ENCODE measurements around the gene CUX1. TPM values are rescaled to one million over a fixed set of nuclear protein-coding genes. Genes with fewer than 3 reads are reported as not detected.
A peak's percentile ranks its signal among the peaks of the same experiment; 100 is the strongest.

The CUX1 gene
- total RNA-seq, 1 experiment from 2014 or later: 47.6 TPM

GRCh38 chr7:101882005-101882421 lies 64.6 kb downstream of the CUX1 start:
- BruUV-seq (replicated peaks): no TSS peak
- peaks cover 4% of the 10 kb centered on the region for H3K36me3 Mint-ChIP-seq (ENCODE audit: insufficient read depth, unreplicated experiment)
- no peaks in the 10 kb centered on the region for H3K9me3 Mint-ChIP-seq (ENCODE audit: unreplicated experiment)
- peak overlapping the region; percentile 41 for H3K4me3 Mint-ChIP-seq (ENCODE audit: unreplicated experiment)
- H3K4me1 Mint-ChIP-seq (ENCODE audit: insufficient read depth, unreplicated experiment): peaks cover 26% of the 10 kb centered on the region
- POLR2A ChIA-PET: interaction anchor here (0.6 to 3.5 kb wide), 14 partner anchors 12 to 342 kb away, joined by 3 to 18 read pairs (median 7); no protein-coding TSS in a partner anchor
- CTCF ChIA-PET: interaction anchor here (0.6 to 1.3 kb wide), 4 partner anchors 182 to 270 kb away, joined by 4 to 7 read pairs (median 4); no protein-coding TSS in a partner anchor
- TF ChIP-seq, protein P1, sequence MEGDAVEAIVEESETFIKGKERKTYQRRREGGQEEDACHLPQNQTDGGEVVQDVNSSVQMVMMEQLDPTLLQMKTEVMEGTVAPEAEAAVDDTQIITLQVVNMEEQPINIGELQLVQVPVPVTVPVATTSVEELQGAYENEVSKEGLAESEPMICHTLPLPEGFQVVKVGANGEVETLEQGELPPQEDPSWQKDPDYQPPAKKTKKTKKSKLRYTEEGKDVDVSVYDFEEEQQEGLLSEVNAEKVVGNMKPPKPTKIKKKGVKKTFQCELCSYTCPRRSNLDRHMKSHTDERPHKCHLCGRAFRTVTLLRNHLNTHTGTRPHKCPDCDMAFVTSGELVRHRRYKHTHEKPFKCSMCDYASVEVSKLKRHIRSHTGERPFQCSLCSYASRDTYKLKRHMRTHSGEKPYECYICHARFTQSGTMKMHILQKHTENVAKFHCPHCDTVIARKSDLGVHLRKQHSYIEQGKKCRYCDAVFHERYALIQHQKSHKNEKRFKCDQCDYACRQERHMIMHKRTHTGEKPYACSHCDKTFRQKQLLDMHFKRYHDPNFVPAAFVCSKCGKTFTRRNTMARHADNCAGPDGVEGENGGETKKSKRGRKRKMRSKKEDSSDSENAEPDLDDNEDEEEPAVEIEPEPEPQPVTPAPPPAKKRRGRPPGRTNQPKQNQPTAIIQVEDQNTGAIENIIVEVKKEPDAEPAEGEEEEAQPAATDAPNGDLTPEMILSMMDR (IDR thresholded peaks at IDR 0.05; ENCODE audit: unreplicated experiment): no peak
- H3K27me3 Mint-ChIP-seq (ENCODE audit: insufficient read depth, unreplicated experiment): no peaks in the 10 kb centered on the region
- intact Hi-C loops (cut with micrococcal nuclease): loop anchor here (2.0 to 5.0 kb wide), 4 partner anchors 25 to 355 kb away; no protein-coding TSS in a partner anchor
- DNase-seq (ENCODE audit: unreplicated experiment): peak; percentile 81
- peak overlapping the region; percentile 99 for H3K27ac Mint-ChIP-seq (ENCODE audit: low read depth, unreplicated experiment)

DNA sequence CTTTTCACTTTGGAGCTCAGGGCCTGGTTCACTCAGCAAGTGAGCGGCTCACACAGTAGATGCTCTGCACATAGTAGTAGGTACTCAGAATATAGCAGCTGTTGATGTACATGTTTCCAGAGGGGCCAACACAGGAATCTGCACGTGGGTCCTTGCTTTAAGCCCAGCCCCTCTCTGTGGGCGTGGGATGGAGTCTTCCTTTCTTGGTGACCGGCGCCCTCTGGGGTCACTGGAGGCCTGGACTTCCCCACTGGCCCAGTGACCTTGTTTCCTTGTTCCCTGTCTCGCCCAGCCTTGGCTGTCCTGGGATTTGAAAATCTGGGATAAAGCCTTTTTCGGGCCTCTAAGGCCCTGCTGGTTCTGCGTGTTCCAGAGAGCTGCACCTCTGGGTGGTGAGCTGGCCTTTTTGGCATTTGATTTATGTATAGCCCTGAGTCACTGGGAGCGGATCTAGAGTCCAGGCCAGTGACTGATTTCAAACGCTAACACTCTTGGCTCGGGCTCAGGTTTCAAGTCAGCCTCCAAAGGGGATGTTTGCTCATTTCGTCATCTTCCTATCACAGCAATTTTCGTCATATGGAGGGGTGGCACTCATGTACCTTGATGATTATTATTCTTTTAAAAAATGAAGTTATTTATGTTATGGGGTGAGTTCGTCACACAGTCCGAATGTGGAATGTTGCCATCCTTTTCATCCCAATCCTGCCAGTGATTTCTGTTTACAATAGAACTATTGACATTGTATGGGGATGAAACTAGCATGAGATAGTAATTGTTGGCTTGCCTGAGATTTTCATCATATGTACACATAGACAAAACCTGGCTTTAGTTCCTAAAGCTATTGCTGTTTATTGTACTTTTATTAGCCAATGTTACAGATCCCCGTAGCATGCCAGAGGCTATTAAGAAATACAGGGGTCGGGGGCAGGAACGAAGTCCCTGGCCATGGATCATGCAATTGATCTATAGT lies 65.5 kb downstream of the CUX1 start:
- ChIA-PET CTCF (interaction anchor here (0.6 to 1.3 kb wide), 4 partner anchors 182 to 269 kb away, joined by 3 to 7 read pairs (median 4); no protein-coding TSS in a partner anchor), POLR2A (interaction anchor here (0.6 to 3.5 kb wide), 20 partner anchors 10 to 270 kb away, joined by 3 to 18 read pairs (median 4); no protein-coding TSS in a partner anchor)
- intact Hi-C loops (cut with micrococcal nuclease): loop anchor here (1.0 to 5.0 kb wide), 6 partner anchors 26 to 354 kb away; no protein-coding TSS in a partner anchor
- Mint-ChIP-seq H3K36me3 (ENCODE audit: insufficient read depth, unreplicated experiment) (no peaks in the 10 kb centered on the region), H3K27ac (ENCODE audit: low read depth, unreplicated experiment) (peak overlapping the region; percentile 99), H3K4me3 (ENCODE audit: unreplicated experiment) (peak overlapping the region; percentile 41), H3K9me3 (ENCODE audit: unreplicated experiment) (no peaks in the 10 kb centered on the region), H3K4me1 (ENCODE audit: insufficient read depth, unreplicated experiment) (peaks cover 30% of the 10 kb centered on the region), H3K27me3 (ENCODE audit: insufficient read depth, unreplicated experiment) (no peaks in the 10 kb centered on the region)
- TF ChIP-seq, protein P1 (IDR thresholded peaks at IDR 0.05; ENCODE audit: unreplicated experiment): no peak
- peak; percentile 100 for DNase-seq (ENCODE audit: unreplicated experiment)
- TSS peak; percentile 92 for BruUV-seq (replicated peaks)

- Mint-ChIP-seq H3K4me3 (ENCODE audit: unreplicated experiment) (no peak overlapping the region), H3K9me3 (ENCODE audit: unreplicated experiment) (peaks cover 7% of the 10 kb centered on the region), H3K27ac (ENCODE audit: low read depth, unreplicated experiment) (peak overlapping the region; percentile 99), H3K36me3 (ENCODE audit: insufficient read depth, unreplicated experiment) (no peaks in the 10 kb centered on the region), H3K4me1 (ENCODE audit: insufficient read depth, unreplicated experiment) (peaks cover 38% of the 10 kb centered on the region), H3K27me3 (ENCODE audit: insufficient read depth, unreplicated experiment) (no peaks in the 10 kb centered on the region)
- no TSS peak for BruUV-seq (replicated peaks)
- TF ChIP-seq, protein P1 (IDR thresholded peaks at IDR 0.05; ENCODE audit: unreplicated experiment): no peak
- ChIA-PET CTCF (interaction anchor here (0.6 kb wide), 1 partner anchor 42 kb away, joined by 6 read pairs; no protein-coding TSS in a partner anchor), POLR2A (interaction anchor here (0.8 to 2.8 kb wide), 2 partner anchors 57 to 58 kb away, joined by 3 to 18 read pairs; no protein-coding TSS in a partner anchor)
- no peak for DNase-seq (ENCODE audit: unreplicated experiment)
- intact Hi-C loops (cut with micrococcal nuclease): loop anchor here (5.0 kb wide), 2 partner anchors 242 to 352 kb away; no protein-coding TSS in a partner anchor
Measured at GRCh38 chr7:101884671-101885596, 67.5 kb downstream of the CUX1 start.
